Neural crest cell (in vitro differentiated cells): Measurements from ENCODE around the gene EEPD1. TPM values are rescaled to one million over a fixed set of nuclear protein-coding genes. Genes with fewer than 3 reads are reported as not detected.
A peak's percentile ranks its signal among the peaks of the same experiment; 100 is the strongest.

Experiments used
- DNase-seq: peaks from one replicate; pipeline ENCODE4 v3.0.0; 2021; ENCODE audit warnings: low read depth, mixed read lengths, low spot score
- H3K27ac Mint-ChIP-seq: one replicate; pipeline ENCODE4 v1.8.0; 2021; ENCODE audit warnings: mild to moderate bottlenecking, mixed read lengths; ENCODE audit not compliant: unreplicated experiment
- H3K27me3 Mint-ChIP-seq: 2 replicates; pipeline ENCODE4 v1.8.0; 2021; ENCODE audit warnings: low read depth, mild to moderate bottlenecking, mixed read lengths
- H3K36me3 Mint-ChIP-seq: 2 replicates; pipeline ENCODE4 v1.8.0; 2021; ENCODE audit warnings: low read depth, mild to moderate bottlenecking, mixed read lengths
- H3K4me1 Mint-ChIP-seq: 2 replicates; pipeline ENCODE4 v1.8.0; 2021; ENCODE audit warnings: mixed read lengths
- H3K4me3 Mint-ChIP-seq: one replicate; pipeline ENCODE4 v1.8.0; 2021; ENCODE audit warnings: mild to moderate bottlenecking, mixed read lengths
- H3K9me3 Mint-ChIP-seq: 2 replicates; pipeline ENCODE4 v1.8.0; 2021; ENCODE audit warnings: mixed read lengths
- CTCF ChIP-seq: fragments of 200-600 bp; sonication (generic); conservative IDR thresholded peaks from 2 replicates; pipeline ENCODE4 v1.5.0; 2021; ENCODE audit warnings: antibody characterized with exemption, mild to moderate bottlenecking
- total RNA-seq: library from RNA; stranded (reverse); gene quantifications from 2 replicates; pipeline ENCODE4 v1.2.1, GENCODE V29; 2021

EEPD1 gene
- total RNA-seq, 1 donor from 2014 or later: 5.5 TPM

GRCh38 chr7:36155811-36156361, 2.8 kb downstream of the EEPD1 start:
- H3K4me3 Mint-ChIP-seq: peak overlapping the region; percentile 32
- TF ChIP-seq CTCF: no peak
- peaks cover 35% of the 10 kb centered on the region for H3K4me1 Mint-ChIP-seq
- H3K36me3 Mint-ChIP-seq: no peaks in the 10 kb centered on the region
- no peak overlapping the region for H3K27ac Mint-ChIP-seq
- H3K9me3 Mint-ChIP-seq: no peaks in the 10 kb centered on the region
- DNase-seq: no peak
- H3K27me3 Mint-ChIP-seq: no peaks in the 10 kb centered on the region

GRCh38 chr7:36157527-36158320, 4.7 kb downstream of the EEPD1 start:
- no peak for DNase-seq
- Mint-ChIP-seq H3K9me3 (no peaks in the 10 kb centered on the region), H3K4me3 (no peak overlapping the region), H3K36me3 (no peaks in the 10 kb centered on the region), H3K4me1 (peaks cover 27% of the 10 kb centered on the region), H3K27ac (no peak overlapping the region), H3K27me3 (no peaks in the 10 kb centered on the region)
- TF ChIP-seq CTCF: no peak

GRCh38 chr7:36158321-36158605, 5.2 kb downstream of the EEPD1 start:
- Mint-ChIP-seq H3K36me3 (no peaks in the 10 kb centered on the region), H3K9me3 (no peaks in the 10 kb centered on the region), H3K4me1 (peaks cover 26% of the 10 kb centered on the region), H3K4me3 (no peak overlapping the region), H3K27ac (no peak overlapping the region), H3K27me3 (no peaks in the 10 kb centered on the region)
- no peak for TF ChIP-seq CTCF
- no peak for DNase-seq

- H3K4me1 Mint-ChIP-seq: peaks cover 19% of the 10 kb centered on the region
- no peak for DNase-seq
- TF ChIP-seq CTCF: no peak
- no peaks in the 10 kb centered on the region for H3K9me3 Mint-ChIP-seq
- H3K36me3 Mint-ChIP-seq: no peaks in the 10 kb centered on the region
- no peaks in the 10 kb centered on the region for H3K27me3 Mint-ChIP-seq
- H3K4me3 Mint-ChIP-seq: no peak overlapping the region
- H3K27ac Mint-ChIP-seq: no peak overlapping the region
Observed at GRCh38 chr7:36159618-36160017, 6.6 kb downstream of the EEPD1 start.

GRCh38 chr7:36160313-36160712, 7.3 kb downstream of the EEPD1 start:
- no peak for DNase-seq
- no peak for TF ChIP-seq CTCF
- no peak overlapping the region for H3K27ac Mint-ChIP-seq
- H3K4me3 Mint-ChIP-seq: no peak overlapping the region
- H3K4me1 Mint-ChIP-seq: peaks cover 17% of the 10 kb centered on the region
- H3K9me3 Mint-ChIP-seq: no peaks in the 10 kb centered on the region
- H3K36me3 Mint-ChIP-seq: no peaks in the 10 kb centered on the region
- H3K27me3 Mint-ChIP-seq: no peaks in the 10 kb centered on the region
